Measurements from ENCODE around the gene SLC13A3.

The SLC13A3 gene

GRCh38 chr20:46588532-46589511 is 62.4 kb downstream of the SLC13A3 start:
- H3K27ac ChIP-seq (ENCODE audit: low read depth, low read length, severe bottlenecking) = no peak overlapping the region
- H3K36me3 ChIP-seq (ENCODE audit: control insufficient read depth, insufficient read depth, low read length) = no peaks in the 10 kb centered on the region
- no peaks in the 10 kb centered on the region for H3K9me3 ChIP-seq (ENCODE audit: control insufficient read depth, low read length)
- 90 to 96% methylated on average over 9 to 13 of the region's 14 CpGs for WGBS, 2 experiments (ENCODE audit: insufficient coverage in 2 of 2)
- no peak overlapping the region for H3K4me3 ChIP-seq (ENCODE audit: extremely low read depth, insufficient read depth, low read length, poor library complexity, severe bottlenecking)
- no peaks in the 10 kb centered on the region for H3K4me1 ChIP-seq (ENCODE audit: control insufficient read depth, insufficient read depth, low read length, poor library complexity, severe bottlenecking)

- Histone ChIP-seq H3K4me3 (ENCODE audit: extremely low read depth, insufficient read depth, low read length, poor library complexity, severe bottlenecking) (no peak overlapping the region), H3K27ac (ENCODE audit: low read depth, low read length, severe bottlenecking) (no peak overlapping the region), H3K4me1 (ENCODE audit: control insufficient read depth, insufficient read depth, low read length, poor library complexity, severe bottlenecking) (no peaks in the 10 kb centered on the region), H3K36me3 (ENCODE audit: control insufficient read depth, insufficient read depth, low read length) (no peaks in the 10 kb centered on the region), H3K9me3 (ENCODE audit: control insufficient read depth, low read length) (no peaks in the 10 kb centered on the region)
- 83 to 88% methylated on average over 6 of the region's 7 CpGs for WGBS, 2 experiments (ENCODE audit: insufficient coverage in 2 of 2)
Observed at GRCh38 chr20:46587986-46588385, 63.3 kb downstream of the SLC13A3 start.

GRCh38 chr20:46586724-46587123 is 64.5 kb downstream of the SLC13A3 start:
- Histone ChIP-seq H3K36me3 (ENCODE audit: control insufficient read depth, insufficient read depth, low read length) (no peaks in the 10 kb centered on the region), H3K4me3 (ENCODE audit: extremely low read depth, insufficient read depth, low read length, poor library complexity, severe bottlenecking) (no peak overlapping the region), H3K4me1 (ENCODE audit: control insufficient read depth, insufficient read depth, low read length, poor library complexity, severe bottlenecking) (no peaks in the 10 kb centered on the region), H3K27ac (ENCODE audit: low read depth, low read length, severe bottlenecking) (no peak overlapping the region), H3K9me3 (ENCODE audit: control insufficient read depth, low read length) (no peaks in the 10 kb centered on the region)
- WGBS, 2 experiments (ENCODE audit: insufficient coverage in 2 of 2) = 93 to 100% methylated on average over 5 of the region's 5 CpGs

- Histone ChIP-seq H3K36me3 (ENCODE audit: control insufficient read depth, insufficient read depth, low read length) (no peaks in the 10 kb centered on the region), H3K4me3 (ENCODE audit: extremely low read depth, insufficient read depth, low read length, poor library complexity, severe bottlenecking) (no peak overlapping the region), H3K4me1 (ENCODE audit: control insufficient read depth, insufficient read depth, low read length, poor library complexity, severe bottlenecking) (no peaks in the 10 kb centered on the region), H3K9me3 (ENCODE audit: control insufficient read depth, low read length) (no peaks in the 10 kb centered on the region), H3K27ac (ENCODE audit: low read depth, low read length, severe bottlenecking) (no peak overlapping the region)
- no CpG with 5 or more reads among the region's 2 CpGs for WGBS, 2 experiments (ENCODE audit: insufficient coverage in 2 of 2)
Observed at GRCh38 chr20:46584508-46584907, 66.8 kb downstream of the SLC13A3 start.

- Histone ChIP-seq H3K9me3 (ENCODE audit: control insufficient read depth, low read length) (no peaks in the 10 kb centered on the region), H3K27ac (ENCODE audit: low read depth, low read length, severe bottlenecking) (no peak overlapping the region), H3K36me3 (ENCODE audit: control insufficient read depth, insufficient read depth, low read length) (no peaks in the 10 kb centered on the region), H3K4me3 (ENCODE audit: extremely low read depth, insufficient read depth, low read length, poor library complexity, severe bottlenecking) (no peak overlapping the region), H3K4me1 (ENCODE audit: control insufficient read depth, insufficient read depth, low read length, poor library complexity, severe bottlenecking) (no peaks in the 10 kb centered on the region)
- WGBS, 2 experiments (ENCODE audit: insufficient coverage in 2 of 2) = 28 to 29% methylated on average over 13 to 15 of the region's 17 CpGs
Observed at GRCh38 chr20:46583411-46584214, 67.6 kb downstream of the SLC13A3 start.

GRCh38 chr20:46582648-46583047 is 68.6 kb downstream of the SLC13A3 start:
- Histone ChIP-seq H3K27ac (ENCODE audit: low read depth, low read length, severe bottlenecking) (no peak overlapping the region), H3K4me1 (ENCODE audit: control insufficient read depth, insufficient read depth, low read length, poor library complexity, severe bottlenecking) (no peaks in the 10 kb centered on the region), H3K36me3 (ENCODE audit: control insufficient read depth, insufficient read depth, low read length) (no peaks in the 10 kb centered on the region), H3K4me3 (ENCODE audit: extremely low read depth, insufficient read depth, low read length, poor library complexity, severe bottlenecking) (no peak overlapping the region), H3K9me3 (ENCODE audit: control insufficient read depth, low read length) (no peaks in the 10 kb centered on the region)
- WGBS, 2 experiments (ENCODE audit: insufficient coverage in 2 of 2) = 91 to 92% methylated on average over 3 to 4 of the region's 5 CpGs

- 90 to 95% methylated on average over 3 of the region's 3 CpGs for WGBS, 2 experiments (ENCODE audit: insufficient coverage in 2 of 2)
- no peak overlapping the region for H3K4me3 ChIP-seq (ENCODE audit: extremely low read depth, insufficient read depth, low read length, poor library complexity, severe bottlenecking)
- no peaks in the 10 kb centered on the region for H3K9me3 ChIP-seq (ENCODE audit: control insufficient read depth, low read length)
- H3K36me3 ChIP-seq (ENCODE audit: control insufficient read depth, insufficient read depth, low read length) = no peaks in the 10 kb centered on the region
- H3K27ac ChIP-seq (ENCODE audit: low read depth, low read length, severe bottlenecking) = no peak overlapping the region
- H3K4me1 ChIP-seq (ENCODE audit: control insufficient read depth, insufficient read depth, low read length, poor library complexity, severe bottlenecking) = no peaks in the 10 kb centered on the region
Observed at GRCh38 chr20:46581391-46581790, 69.9 kb downstream of the SLC13A3 start.

- 84 to 100% methylated on average over 2 of the region's 2 CpGs for WGBS, 2 experiments (ENCODE audit: insufficient coverage in 2 of 2)
- H3K4me3 ChIP-seq (ENCODE audit: extremely low read depth, insufficient read depth, low read length, poor library complexity, severe bottlenecking) = no peak overlapping the region
- no peaks in the 10 kb centered on the region for H3K36me3 ChIP-seq (ENCODE audit: control insufficient read depth, insufficient read depth, low read length)
- no peaks in the 10 kb centered on the region for H3K4me1 ChIP-seq (ENCODE audit: control insufficient read depth, insufficient read depth, low read length, poor library complexity, severe bottlenecking)
- no peak overlapping the region for H3K27ac ChIP-seq (ENCODE audit: low read depth, low read length, severe bottlenecking)
- no peaks in the 10 kb centered on the region for H3K9me3 ChIP-seq (ENCODE audit: control insufficient read depth, low read length)
Observed at GRCh38 chr20:46580613-46581205, 70.5 kb downstream of the SLC13A3 start.

- H3K9me3 ChIP-seq (ENCODE audit: control insufficient read depth, low read length) = no peaks in the 10 kb centered on the region
- no peak overlapping the region for H3K4me3 ChIP-seq (ENCODE audit: extremely low read depth, insufficient read depth, low read length, poor library complexity, severe bottlenecking)
- no peaks in the 10 kb centered on the region for H3K36me3 ChIP-seq (ENCODE audit: control insufficient read depth, insufficient read depth, low read length)
- H3K27ac ChIP-seq (ENCODE audit: low read depth, low read length, severe bottlenecking) = no peak overlapping the region
- no peaks in the 10 kb centered on the region for H3K4me1 ChIP-seq (ENCODE audit: control insufficient read depth, insufficient read depth, low read length, poor library complexity, severe bottlenecking)
- WGBS, 2 experiments (ENCODE audit: insufficient coverage in 2 of 2) = 72 to 82% methylated on average over 2 to 3 of the region's 7 CpGs
Observed at GRCh38 chr20:46578745-46579144, 72.5 kb downstream of the SLC13A3 start.

GRCh38 chr20:46576774-46577395 is 74.4 kb downstream of the SLC13A3 start:
- no peak overlapping the region for H3K4me3 ChIP-seq (ENCODE audit: extremely low read depth, insufficient read depth, low read length, poor library complexity, severe bottlenecking)
- no peaks in the 10 kb centered on the region for H3K36me3 ChIP-seq (ENCODE audit: control insufficient read depth, insufficient read depth, low read length)
- whole genome bisulfite sequencing, 2 experiments (ENCODE audit: insufficient coverage in 2 of 2) = 78 to 80% methylated on average over 5 of the region's 6 CpGs
- no peak overlapping the region for H3K27ac ChIP-seq (ENCODE audit: low read depth, low read length, severe bottlenecking)
- no peaks in the 10 kb centered on the region for H3K9me3 ChIP-seq (ENCODE audit: control insufficient read depth, low read length)
- no peaks in the 10 kb centered on the region for H3K4me1 ChIP-seq (ENCODE audit: control insufficient read depth, insufficient read depth, low read length, poor library complexity, severe bottlenecking)

Measured in mesodermal cell (in vitro differentiated cells).